Stimulated activated CD8-positive, alpha-beta memory T cell treated with anti-CD3 and anti-CD28 coated beads, Interleukin-7, amount 100 ng/mL, for 1 hour (primary cell): ENCODE measurements around the gene ZBTB38.

Experiments
- DNase-seq, 2 donors: peaks; one replicate each; pipeline ENCODE4 v3.0.0-alpha.2; 2020; ENCODE audit warnings: low read depth in 2 of 2

ZBTB38 gene

DNA sequence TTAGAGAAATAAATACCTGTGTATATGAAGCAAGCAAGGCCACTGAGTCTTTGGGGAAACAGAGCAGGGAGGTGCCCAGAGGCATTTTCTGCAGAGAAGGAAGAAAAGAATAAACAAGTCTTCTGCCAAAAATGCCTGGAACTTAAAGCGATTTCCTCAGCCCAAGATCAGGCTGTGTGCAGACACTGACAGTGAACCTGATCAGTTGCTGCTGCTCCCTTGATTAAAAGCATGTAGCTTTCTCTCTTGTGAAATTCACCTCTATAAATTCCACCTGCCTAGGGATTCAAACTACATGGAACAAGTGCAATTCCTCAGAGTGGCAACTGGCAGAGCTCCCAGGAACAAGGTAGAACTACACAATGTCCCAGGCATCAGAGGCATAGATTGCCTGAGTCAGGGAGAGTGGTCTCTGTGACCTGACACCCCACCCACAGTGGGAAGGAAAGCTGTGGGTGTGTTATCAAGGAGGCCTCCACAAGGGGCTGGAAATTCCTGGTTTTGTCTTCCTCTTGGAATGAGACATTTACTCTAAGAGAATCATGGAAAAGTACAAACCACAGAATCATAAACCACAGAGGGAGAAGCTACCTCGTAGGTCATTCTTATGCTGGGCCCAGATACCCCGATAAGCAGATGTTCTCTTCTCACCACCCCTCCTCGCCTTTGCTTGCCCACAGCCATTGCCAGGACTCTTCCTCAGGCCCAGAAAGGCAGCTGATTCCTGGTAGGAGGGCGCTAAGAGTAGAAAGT lies 1.8 kb upstream of the ZBTB38 start:
- DNase-seq: no peak

DNA sequence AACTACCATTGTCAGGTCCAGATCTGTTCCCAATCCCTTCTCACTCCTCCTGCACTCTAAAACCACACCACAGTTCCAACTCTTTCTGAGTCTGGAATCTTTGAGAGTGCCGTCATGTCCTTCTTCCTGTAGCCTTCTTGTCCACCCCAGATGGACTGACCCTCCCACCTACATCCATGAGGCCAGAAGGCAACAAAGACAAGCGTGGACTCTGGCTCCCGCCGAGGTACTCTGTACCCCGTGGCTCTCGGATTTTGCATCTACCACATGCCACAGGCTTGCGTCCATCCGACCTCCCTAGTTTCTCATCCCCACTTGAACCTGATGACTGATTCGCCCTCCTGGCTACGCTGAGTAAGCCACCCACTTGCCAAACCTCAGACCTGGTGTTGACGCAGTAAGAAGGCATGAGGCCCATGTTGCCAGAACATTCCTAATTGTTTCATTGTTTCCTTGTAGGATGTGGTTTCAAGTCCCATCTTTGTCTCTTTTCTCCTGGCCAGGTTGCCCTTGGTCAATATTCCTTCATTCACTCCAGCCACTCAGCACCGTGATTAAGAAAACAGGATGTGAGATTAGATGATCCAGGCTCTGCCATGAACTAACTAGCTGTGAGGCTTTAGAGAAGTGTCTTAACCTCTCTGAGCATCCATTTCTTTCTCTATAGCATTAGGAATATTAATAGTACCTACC lies 1.1 kb upstream of the ZBTB38 start:
- DNase-seq: no peak

DNA sequence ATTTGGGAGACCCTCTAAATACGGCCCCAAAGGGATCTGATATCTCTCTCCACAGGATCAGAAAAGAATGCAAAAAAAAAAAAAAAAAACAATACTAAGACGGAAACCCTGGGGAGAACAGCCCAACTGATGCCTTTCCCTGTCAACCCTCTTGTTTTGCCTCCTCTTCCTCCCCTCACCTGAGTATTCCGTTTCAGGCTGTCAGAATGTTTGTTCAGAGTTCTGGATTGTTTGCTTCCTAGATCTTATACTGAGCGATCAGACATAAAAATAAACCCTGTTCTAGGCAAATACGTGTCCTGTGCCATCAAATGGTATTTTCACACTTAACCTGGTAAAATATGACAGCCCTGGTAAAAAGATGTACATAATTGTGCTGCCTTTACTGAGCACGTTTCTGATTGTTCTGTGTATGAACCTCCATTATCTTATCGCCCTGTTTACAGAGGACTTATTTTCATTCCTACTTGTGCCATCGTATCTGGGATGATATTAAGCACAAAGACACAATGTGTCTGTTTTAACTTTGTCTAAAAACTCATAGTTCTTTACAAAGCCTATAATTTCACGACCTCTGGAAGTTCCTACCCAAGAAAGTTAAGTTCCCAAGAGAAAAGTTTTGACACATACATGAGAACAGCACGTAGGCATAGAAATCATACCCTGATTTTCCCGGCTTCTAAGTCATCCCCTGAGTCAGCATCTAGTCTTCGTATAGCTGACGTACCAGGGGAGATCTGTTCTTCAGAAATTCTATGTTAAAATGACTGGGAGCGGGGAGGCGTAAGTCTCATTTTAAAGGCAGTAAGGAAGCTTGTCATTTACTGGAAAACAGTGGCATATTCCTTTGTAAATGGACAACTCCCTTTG lies 856 bp downstream of the ZBTB38 start:
- DNase-seq: no peak

GRCh38 chr3:141370065-141370533 lies 1.8 kb downstream of the ZBTB38 start:
- DNase-seq: peak; percentile 5 to 8

- no peak for DNase-seq
These were observed 3.6 kb downstream of the ZBTB38 start for GRCh38 chr3:141371882-141372281.

DNA sequence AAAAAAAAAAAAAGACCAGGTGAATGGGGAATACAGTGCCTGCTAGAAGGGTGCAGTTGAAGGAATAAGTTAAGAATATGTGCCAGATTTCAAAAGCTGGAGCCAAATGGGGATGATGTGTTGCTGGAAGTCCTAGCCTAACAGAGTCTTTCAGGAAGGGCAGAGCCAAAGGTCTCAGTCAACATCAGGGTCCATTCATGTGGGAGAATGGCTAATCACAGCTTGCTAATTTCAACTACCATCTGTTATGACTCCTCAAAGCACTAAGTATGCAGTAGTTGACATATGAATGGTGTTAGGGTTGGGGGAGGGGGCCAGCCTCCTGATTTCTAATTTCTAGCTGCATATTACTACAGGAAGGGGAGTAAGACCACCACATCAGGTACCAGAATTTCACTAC lies 4.4 kb downstream of the ZBTB38 start:
- no peak for DNase-seq

DNA sequence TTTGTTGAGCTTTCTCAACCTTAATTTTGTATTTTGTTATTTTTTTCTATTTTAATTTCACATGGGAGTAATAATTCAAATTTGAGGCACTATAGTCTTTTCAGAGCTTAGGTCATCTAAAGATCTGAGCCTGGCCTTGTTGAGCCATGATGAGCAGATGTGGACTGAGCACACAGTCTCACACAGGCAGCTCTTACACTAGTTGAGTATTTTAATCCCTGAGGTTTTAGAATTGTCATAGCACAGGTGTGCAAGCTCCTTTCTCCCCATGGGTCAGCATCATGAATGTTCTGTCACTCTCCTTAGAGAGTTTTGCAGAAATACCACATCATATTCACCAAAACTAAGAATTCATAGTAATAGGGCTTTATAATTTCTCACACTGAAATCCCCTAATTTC lies 4.9 kb downstream of the ZBTB38 start:
- DNase-seq: no peak

DNA sequence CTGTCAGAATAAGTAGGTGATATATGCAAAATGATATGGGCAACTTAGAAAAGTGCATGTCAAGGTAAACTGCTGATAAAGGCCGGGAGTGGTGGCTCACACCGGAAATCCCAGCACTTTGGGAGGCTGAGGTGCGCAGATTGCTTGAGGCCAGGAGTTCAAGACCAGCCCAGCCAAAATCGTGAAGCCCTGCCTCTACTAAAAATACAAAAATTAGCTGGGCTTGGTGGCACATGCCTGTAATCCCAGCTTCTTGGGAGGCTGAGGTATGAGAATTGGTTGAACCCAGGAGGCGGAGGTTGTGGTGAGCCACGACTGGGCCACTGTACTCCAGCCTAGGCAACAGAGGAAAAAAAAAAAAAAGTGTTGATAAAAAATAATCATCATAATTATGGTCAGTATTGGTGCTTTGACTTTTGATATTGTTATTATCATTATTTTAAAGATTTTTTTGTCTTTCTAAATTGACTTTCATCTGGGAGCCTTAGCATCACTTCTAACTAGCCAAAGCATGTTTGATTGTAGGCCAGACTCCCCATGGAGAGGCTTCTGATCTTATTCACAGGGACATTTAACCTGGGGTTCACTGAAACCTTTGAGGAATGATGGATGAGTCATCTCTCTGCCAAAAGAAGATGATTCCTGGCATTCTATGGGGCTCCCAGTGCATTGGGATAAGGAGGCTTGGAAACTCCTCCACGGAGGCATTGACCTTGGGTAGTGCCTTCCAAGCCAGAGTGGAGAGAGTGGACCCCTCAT lies 5.6 kb downstream of the ZBTB38 start:
- DNase-seq: no peak

DNA sequence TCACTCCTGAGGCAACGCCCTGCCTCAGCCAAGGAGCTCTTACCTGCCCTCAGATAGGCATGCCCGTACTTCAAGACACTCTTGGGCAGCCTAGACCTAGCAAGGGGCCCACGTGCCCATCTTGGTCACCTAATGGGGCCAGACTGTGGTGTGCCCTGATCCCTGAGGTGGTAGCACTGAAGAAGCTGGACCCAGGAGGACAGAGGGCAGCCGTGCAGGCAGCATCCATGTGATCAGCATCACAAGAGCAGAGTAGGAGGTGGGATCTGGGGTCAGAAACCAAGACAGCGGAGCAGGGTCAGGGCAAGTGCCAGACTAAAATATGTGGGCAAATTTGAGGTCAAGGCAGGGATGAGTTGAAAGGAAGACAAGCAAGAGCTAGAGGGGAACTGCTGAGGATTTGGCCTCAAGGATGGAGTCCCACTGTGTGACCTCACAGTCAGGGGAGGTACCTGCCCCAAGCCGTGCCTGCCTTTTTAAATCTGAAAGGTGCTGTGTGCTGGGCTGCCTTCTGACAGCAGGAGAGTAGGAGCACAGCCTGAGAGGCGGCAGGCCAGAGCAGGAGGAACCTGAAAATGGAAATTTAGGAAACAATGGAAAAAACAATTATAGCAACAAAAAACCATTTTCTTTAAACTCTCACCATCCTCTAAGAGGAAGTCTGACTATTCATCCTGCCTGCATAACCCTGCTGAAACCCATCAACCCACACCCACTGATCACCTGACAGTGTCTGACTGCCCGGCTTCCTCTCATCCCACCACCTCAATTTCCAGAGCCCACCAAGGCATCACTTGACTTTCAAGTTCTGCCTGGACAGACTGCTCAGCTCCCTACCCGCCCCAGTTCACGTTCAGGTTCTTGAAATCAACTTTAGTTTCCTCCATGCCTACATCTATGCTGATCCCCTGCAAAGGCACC lies 7.3 kb downstream of the ZBTB38 start:
- no peak for DNase-seq

DNA sequence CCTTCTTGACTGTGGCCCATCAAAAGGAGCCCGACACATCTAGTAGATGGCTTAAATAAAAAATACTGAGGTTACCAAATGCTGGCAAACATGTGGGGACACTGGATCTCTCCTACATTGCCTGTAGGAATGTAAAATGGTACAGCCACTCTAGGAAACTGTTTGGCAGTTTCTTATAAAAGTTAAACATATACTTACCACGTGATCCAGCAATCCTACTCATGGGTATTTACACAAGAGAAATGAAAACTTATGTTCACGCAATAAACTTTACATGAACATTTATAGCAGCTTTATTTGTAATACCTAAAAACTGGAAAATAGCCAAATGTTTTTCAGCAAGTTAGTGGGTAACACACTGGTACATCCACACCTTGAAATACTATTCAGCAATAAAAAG lies 9.1 kb downstream of the ZBTB38 start:
- no peak for DNase-seq

GRCh38 chr3:141378556-141378955 lies 10.3 kb downstream of the ZBTB38 start:
- DNase-seq: no peak

GRCh38 chr3:141379250-141379966 lies 11.1 kb downstream of the ZBTB38 start:
- no peak for DNase-seq

- no peak for DNase-seq
These were observed 12.0 kb downstream of the ZBTB38 start for GRCh38 chr3:141380279-141380678.

GRCh38 chr3:141380987-141381386 lies 12.7 kb downstream of the ZBTB38 start:
- no peak for DNase-seq

GRCh38 chr3:141382571-141382970 lies 14.3 kb downstream of the ZBTB38 start:
- no peak for DNase-seq

- no peak for DNase-seq
These were observed 15.3 kb downstream of the ZBTB38 start for GRCh38 chr3:141383555-141384129.

- DNase-seq: no peak
These were observed 15.9 kb downstream of the ZBTB38 start for GRCh38 chr3:141384157-141384556.

- DNase-seq: no peak
These were observed 16.3 kb downstream of the ZBTB38 start for GRCh38 chr3:141384575-141384974.

DNA sequence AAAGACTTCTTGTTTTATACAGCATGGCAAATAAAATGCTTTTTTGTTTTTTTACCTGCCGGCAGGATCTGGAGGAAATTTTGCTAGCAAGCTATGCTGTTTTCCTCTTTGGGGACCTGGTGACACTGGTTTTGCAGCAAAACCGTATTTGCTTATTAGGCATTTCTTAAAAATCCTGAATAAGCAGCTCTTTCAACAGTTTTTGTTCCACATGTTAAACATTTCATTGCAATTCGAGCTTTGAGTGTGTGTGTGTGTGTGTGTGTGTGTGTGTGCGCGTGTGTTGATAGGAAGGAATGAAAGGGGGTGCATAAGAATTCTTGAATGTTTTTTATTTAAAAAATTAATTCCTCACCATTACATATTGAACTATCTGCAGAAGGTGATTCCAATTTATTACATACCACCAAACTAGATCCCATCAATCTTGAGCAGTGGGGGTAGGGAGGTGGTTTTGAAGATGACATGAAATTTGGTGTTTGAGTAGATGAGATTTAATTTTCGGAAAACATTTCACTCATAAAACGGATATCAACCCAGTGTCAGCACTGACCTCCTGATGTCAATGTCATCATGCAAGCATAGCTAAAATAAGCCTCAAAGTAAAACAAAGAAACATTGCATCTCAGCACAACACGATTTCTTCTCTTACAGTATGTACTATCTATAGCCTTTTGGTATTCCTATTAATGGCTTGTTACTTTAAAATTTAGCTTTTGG lies 17.3 kb downstream of the ZBTB38 start:
- no peak for DNase-seq
